SKM-1 treated with dmso at 0.1 percent for 144 hours (cell line): ENCODE results near the gene COX10.
"Not testable (repeated sequence)": the region's sequence is repeated elsewhere in the genome, so short reads cannot be mapped to it uniquely, and the experiment has no call there.

Experiments
- DNase-seq: peaks from one replicate; lab custom pipeline; 2025; ENCODE audit not compliant: unreplicated experiment; lab: John Stamatoyannopoulos, UW

Gene COX10

DNA sequence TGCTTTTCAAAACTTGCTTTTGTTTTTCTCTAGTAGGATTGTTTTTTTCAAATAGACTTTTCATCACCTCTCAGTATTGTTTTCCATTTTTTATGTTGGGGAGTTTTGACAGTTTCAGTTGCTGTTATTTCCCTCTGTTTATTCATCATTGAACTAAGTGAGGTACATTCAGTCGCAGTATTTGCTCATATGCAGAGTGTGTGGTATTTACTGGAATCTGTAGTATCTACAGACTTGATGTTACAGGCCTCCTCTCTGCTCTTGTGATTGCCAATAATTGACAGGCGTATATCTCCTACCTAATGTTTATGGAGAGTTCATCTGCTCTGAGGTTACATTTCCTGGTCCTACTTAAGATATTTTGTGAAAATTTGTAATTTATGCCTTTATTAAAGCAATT is 49.6 kb downstream of the COX10 start:
- DNase-seq, result no peak

DNA sequence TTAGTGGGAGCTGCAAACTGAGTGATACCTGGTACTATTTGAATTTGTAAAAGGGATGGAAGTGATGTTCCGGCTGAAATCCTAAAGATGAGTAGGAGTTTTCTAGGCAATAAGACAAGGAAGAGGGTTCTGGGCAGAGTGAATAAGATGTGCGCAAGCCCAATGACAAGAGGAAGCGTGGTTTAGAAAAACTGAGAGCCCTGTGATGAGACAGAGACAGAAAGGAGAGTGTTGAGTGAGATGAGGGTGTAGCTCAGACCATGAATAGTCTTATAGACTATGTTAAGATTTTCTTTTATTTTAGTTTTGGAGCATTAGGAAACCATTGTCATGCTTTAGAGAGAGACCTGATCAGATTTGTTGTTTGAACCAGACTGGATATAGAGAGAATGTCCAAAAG is 50.2 kb downstream of the COX10 start:
- no peak for DNase-seq

DNA sequence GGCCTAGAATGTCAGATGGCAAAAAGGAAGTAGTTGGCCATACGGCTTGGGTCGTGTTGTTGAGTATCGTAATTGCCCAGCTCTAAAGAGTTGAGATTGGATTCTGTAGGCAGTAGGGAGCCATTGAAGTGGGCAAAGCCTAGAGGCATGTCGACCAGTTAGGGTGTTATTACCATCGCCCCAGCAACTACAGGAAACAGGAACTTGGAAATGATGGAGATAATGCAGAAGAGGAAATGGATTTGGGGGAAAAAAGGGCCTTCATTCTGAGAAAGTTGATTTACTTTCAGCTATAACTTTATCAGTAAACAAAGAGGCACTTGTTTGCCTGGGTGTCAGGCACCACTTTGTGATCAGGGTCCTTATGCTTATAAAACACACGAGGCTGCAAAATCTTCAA is 52.6 kb downstream of the COX10 start:
- no peak for DNase-seq

DNA sequence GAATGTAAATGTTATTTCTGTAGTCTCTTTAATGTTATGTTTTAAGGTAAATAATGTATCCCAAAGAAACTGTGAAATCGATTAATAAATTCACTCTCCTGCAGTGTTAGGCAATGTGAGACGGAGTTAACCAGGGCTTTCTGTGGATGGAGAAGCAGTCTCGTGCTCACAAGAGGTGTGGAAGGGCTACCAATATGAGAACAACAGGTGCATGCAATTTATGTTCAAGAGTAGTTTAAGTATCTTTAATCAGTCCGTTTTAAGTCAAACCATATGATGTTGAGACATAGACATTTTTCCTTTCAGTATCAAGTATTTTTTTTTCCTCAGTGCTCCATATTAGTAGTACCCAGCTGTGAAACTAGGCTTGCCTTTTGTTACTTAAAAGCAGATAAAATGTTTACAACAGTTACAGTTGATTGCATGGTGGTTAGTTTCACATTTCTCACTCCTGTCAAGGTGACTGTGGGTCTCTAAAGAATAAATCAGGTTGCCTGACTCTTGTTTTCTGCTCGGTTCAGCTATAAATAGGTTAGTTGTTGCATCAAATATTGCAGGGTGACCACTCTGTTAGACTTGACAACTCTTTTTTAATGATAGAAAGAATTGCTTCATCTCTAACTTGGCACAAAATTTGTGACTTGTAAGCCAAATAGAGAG is 54.4 kb downstream of the COX10 start:
- no peak for DNase-seq

DNA sequence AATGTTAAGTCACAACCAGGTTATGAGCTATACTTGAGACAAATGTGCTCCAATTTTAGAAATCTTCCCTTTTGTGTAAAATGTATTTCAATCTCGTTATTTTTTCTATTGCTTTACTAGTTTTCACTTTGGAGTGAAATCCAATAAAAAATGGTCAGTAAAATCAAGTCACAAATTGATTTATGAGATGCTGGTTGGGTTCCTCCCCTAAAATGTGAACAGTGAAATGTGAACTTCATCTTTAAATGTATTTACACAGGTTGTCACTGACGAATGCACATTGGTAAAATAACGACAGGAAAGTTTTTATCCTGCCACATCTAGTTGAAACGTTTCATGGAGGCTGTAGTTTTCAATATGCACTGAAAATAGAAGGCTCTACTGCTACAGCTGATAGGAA is 55.5 kb downstream of the COX10 start:
- DNase-seq, result no peak

DNA sequence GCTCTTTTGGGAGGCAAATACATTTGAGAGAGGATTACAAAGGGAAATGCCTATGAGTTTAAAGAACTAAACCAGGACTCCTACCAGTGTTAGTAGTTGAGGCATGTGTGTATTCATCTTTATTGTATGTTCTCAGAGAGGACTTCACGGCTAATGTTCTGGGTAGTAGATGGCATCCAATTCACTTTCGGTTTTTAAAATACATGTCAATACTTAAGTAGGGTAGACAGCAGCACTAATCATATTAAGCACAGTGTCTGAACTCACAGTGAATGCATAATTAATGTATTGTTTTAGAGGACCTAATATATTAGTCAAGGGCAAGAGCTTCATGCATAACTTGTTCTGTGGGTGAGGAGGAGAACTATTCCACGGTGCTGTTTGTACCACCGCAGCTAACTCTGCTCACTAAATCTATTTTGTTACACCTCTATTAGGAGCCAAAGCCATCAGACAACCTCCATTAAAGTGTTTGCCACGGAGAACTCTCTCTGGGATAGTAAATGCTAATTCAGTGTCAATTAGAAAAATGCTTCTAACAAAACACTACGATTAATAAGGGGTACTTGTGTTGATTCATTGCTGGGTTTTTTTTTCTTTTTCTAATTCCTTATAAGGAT is 56.3 kb downstream of the COX10 start:
- DNase-seq, result no peak

DNA sequence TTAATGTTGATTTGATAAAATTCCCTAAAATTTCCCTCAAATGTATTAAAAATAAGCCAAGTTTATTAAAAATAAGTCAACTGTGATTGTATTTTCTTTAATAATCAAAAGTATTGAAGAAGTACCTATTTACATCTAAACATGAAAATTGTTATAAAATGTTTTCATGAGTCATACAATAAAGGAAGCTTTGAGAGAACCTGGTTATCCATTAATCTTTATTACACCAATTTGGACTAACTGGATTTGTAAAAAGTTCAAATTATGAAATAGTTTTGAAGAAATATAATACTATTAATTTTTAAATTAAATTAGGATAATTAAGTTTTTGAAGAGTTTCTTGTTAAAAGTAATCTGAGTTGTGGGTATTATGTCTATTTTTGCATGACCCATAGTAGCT is 63.8 kb downstream of the COX10 start:
- no peak for DNase-seq

DNA sequence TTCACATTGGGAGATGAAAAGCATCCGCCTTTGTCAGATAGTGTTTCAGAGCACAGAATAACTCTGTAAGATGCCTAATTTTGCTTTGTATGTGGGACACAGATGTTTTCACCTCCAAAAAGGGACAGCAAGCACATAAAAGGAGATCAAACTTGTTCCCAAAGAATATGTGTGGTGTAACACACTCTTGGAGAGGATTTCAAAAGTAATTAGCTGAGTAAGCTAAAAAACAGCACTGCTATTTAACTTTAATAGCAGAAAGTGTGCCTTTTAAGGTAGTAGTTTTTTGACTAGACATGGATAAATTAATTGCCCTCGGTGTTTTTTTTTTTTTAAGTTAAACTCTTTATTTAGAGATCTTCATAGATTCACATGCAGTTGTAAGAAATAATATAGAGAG is 65.2 kb downstream of the COX10 start:
- DNase-seq, result no peak

DNA sequence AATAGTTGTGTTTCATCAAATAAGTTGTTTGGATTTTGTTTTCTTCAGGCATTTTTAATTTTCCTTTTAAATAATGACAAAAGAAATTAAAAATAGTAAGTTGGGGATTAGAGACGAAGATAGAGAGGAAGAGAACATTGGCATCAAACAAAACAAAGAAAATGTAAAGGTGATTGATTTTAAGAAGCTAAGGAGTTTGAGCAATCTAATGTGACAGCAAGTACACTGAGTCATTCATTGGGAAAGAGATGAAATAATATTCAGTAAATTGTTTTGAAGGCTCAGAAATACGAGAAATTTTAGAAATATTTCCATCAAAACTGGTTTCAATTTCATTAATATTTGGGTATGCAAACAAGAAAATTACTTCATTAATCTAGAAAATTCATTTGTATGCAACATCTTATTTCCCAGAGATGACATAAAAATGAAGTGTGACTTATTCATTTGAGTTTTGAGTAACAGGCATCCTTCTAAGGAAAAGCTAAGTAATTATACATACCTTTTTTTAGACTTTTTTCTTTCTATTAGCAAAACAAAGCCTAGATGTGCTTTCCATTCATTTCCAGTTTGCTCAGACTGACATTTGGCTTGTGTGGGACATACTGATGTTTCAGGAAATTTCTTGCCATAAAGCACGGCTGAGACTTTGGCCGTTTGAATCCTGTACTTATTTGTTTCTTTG is 66.7 kb downstream of the COX10 start:
- no peak for DNase-seq

DNA sequence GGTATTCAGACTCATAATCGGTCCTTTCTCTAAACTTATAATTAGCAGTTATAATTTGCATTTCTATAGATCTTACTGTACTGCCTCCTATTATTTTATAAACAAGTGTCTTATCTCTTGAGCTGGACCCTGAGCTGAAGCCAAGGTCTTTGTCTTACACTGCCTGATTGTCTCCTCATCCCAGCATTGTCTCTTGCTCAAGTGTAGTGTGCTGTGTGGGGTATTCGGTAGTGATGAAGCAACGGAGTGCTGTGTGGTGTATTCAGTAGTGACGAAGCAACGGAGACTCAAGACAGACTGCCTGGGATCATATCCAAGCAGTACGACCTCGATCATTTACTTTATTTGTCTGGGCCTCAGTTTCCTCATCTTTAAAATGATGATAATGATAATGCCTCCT is 69.3 kb downstream of the COX10 start:
- no peak for DNase-seq

DNA sequence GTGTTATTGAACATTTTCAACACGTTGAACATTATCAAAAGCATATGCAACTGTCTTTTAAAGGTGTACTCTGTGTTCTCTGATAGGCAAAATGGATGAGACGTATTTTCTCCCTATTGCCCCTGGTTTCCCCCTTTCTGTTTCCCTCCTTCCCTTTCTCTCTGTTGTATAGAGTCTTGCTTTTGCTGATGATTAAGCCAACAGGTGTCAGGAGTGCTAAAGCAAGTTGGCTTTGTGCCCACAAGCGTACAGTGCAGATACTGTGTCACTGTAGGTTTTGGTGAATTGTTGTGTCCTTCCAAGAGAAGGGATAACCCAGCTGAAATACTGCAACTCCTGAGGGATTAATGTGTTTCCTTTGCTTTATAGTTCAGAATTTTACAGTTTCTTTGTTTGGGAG is 74.4 kb downstream of the COX10 start:
- DNase-seq, result no peak

DNA sequence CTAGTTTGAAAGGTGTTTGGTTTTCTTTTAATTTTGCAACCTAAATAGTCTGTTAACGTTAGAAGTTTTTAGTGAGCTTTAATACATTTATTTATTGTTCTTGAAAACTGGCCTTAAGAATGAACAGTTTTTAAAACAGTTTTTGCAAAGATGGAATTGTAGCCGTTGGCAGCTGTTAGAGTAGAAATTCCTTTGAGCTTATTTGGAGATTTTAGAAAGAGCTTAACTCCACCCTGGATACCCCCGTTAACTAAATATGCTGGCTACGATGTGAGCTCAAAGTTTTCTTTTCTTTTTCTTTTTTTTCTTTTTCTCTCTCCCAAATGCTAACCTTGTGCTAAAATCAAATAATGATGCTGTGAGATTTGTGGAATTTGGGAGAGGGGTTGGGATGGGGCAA is 75.2 kb downstream of the COX10 start:
- no peak for DNase-seq

DNA sequence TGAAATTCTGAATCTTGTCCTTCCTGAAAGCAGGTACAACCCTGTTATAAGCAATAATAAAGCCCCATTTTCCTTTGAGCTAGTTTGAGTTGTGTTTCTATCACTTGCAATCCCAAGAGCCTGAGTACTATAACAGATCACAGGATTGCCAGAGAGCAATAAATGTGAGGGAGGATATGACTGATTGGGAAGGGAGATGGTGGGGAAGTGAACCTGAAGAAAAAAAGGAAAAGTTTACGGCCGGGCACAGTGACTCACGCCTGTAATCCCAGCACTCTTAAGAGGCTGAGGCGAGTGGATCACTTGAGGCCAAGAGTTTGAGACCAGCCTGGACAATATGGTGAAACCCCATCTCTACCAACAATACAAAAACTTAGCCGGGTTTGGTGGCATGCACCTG is 80.4 kb downstream of the COX10 start:
- no peak for DNase-seq

DNA sequence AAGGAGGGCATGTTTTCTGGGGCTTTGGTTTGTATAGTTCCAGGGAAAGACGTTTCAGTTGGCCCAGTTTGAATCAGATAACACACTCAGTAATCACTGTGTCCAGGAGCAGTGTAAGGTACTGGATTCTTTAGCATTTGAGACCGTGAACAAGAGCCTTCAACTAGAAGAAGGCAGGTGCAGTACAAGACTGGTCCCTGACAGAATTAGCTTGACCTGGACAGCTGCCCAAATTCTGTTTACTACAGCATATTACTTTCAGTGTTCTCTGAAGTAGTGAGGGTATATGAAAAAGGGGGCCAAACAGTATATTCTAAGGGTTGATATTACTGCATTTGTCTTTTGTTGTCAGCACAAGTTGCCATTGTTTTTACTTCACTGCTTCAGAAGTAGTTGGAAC is 81.3 kb downstream of the COX10 start:
- DNase-seq, result no peak

DNA sequence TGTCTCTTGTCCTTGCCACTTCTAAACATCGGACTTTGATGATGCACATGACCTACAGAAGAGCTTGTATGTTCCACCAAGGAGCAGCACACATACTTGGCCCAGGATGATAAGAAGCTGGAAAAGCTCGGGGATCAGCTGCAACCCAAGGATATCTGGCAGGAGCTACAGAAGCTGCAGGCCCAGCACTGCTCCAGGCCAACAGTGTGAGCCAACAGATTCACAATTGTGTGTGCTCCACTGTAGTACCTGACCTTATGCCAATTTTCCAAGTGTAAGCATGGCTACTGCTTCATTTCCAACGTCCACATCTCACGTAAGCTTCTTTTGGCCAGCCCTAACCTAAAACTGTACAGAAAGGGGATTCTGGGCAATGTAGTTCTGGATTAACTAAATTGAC is 83.4 kb downstream of the COX10 start:
- DNase-seq, result no peak

DNA sequence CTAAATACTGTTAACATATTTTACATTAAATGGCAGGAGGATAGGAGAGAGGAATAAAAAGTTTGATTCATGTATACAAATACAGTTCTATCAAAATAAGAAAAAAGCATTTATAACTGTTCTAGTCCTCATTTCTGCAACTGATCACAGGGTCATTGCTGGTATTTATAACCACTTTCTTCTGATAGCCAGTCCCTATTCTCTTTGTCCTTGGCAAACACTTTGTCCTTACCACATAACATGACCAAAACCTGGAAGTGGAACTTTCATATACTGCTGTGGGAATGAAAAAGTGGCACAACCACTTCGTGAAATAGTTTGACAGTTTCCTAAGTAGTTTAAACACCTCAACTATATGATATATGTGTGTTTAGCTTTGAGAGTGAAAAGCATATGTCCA is 84.1 kb downstream of the COX10 start:
- no peak for DNase-seq

DNA sequence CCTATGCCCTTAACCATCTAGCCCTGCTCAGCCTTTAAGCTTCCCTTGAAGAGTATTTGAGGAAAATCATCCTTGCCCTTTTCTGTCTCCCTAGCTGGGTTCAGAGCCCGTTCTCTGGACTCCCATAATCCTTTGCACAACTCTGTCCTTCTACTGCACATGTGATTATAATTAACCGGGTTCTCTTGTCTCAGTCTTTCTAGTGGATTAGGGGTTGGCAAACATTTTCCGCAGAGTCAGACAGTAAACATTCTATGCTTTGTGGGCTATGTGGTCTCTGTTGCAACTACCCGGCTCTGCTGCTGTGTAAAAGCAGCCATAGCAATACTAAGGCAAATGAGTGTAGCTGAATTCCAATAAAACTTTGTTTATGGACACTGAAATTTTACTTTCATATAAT is 87.4 kb downstream of the COX10 start:
- peak; percentile 61 for DNase-seq

DNA sequence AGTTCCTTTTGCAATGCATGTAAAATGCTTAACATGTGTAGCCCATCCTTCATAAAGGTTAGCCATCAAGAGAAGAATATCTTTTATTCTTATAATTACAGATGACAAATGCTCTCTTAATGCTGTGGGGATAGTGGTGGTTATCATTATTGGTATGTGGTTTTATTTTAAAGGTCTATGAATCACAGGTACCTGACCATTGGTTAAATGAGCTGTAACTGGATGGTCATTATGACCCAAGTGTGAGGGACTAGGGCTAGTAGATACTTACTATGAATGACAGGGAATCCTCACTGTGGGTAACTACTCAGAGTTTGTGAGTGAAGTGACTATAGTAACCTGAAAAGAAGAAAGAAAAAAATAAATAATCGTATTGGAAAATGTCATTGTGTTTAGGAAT is 88.5 kb downstream of the COX10 start:
- no peak for DNase-seq

DNA sequence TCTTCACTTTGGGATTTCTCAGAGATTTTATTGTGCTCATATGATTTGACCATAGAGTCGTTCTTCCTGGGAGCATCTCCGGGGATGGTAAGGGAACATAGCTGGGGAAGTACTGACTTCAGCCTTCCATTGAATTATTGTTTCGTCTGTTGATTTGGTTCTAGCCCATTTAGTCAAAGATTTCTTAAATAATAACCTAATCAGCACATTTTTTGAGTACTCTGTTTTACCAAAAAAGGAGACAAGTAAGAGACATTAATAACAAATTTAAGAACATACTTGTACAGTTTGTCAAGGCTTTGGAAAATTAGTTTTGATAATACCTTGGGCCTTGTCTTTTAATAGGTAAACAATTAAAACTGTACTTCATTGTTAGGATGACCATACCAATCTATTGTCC is 89.4 kb downstream of the COX10 start:
- no peak for DNase-seq

DNA sequence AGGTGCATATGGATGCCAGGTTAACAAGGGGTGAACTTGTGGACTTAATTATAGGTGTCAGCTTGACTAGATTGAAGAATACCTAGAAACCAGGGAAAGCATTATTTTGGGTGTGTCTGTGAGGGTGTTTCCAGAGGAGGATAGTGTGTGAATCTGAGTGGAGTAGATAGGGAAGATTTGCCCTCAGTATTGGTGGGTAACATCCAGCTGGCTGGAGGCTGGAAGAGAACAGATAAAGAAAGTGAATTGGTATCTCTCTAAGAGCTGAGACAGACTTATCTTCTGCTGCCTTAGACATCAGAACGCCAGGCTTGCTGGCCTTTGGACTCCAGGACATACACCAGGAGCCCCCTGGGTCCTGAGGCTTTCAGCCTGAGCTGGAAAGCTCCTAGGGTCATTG is 92.1 kb downstream of the COX10 start:
- no peak for DNase-seq

DNA sequence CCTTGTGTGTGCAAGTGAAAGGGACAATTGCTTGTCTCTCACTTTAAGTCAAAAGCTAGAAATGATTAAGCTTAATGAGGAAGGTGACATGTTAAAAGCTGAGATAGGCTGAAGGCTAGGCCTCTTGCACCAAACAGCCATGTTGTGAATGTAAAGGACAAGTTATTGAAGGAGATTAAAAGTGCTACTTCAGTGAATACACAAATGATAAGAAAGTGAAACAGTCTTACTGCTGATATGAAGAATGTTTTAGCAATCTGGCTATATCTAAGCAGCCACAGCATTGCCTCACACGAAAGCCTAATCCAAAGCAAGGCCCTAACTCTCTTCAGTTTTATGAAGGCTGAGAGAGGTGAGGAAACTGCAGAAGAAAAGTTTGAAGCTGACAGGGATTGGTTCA is 96.3 kb downstream of the COX10 start:
- DNase-seq, result no peak

DNA sequence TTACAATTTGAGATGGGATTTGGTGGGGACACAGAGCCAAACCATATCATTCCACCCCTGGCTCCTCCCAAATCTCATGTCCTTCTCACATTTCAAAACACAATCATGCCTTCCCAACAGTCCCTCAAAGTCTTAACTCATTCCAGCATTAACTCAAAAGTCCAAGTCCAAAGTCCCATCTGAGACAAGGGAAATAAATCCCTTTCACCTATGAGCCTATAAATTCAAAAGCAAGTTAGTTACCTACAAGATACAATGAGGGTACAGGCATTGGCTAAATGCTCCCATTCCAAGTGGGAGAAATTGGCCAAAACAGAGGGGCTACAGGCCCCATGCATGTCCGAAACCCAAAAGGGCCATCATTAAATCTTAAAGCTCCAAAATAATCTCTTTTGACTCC is 98.5 kb downstream of the COX10 start:
- not testable (repeated sequence) for DNase-seq

DNA sequence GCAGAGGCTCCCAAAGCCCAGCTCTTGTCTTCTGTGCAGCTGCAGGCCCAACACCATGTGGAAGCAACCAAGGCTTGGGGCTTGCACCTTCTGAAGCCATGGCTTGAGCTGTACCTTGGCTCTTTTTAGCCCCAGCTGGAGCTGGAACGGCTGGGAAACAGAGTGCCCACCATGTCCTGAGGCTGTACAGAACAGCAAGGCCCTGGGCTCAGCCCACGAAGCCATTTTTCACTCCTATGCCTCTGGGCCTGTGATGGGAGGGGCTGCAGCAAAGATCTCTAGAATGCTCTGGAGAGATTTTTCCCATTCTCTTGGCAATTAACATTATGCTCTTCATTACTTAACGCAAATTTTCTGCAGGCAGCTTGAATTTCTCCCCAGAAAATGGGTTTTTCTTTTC is 99.3 kb downstream of the COX10 start:
- no peak for DNase-seq
